ENCODE measurements around the gene LMBR1L. TPM values are rescaled to one million over a fixed set of nuclear protein-coding genes. Genes with fewer than 3 reads are reported as not detected.
A peak's percentile ranks its signal among the peaks of the same experiment; 100 is the strongest.
"Not testable (repeated sequence)": the region's sequence is repeated elsewhere in the genome, so short reads cannot be mapped to it uniquely, and the experiment has no call there.

LMBR1L gene
- total and polyA plus RNA-seq, 4 experiments from 2014 or later = 35.9 to 226 (median 134) TPM

GRCh38 chr12:49070971-49071370, 39.7 kb downstream of the LMBR1L start:
- intact Hi-C loops (cut with micrococcal nuclease) = loop anchor here (1.0 kb wide), 2 partner anchors 11 to 59 kb away; partner anchors contain the start of gene KMT2D
- no peaks in the 10 kb centered on the region for H3K9me3 Mint-ChIP-seq
- ChIA-PET CTCF (ENCODE audit: partially characterized antibody) (interaction anchor here (1.3 kb wide), 1 partner anchor 15 kb away, joined by 3 read pairs; no protein-coding TSS in a partner anchor), POLR2A (ENCODE audit: partially characterized antibody) (interaction anchor here (0.8 to 1.9 kb wide), 2 partner anchors 118 kb away, joined by 3 to 26 read pairs; partner anchors contain the start of gene TUBA1A)
- no peak for DNase-seq
- Histone ChIP-seq H3K9me3 (ENCODE audit: control insufficient read depth in 1 of 2, low read length in 2 of 2) (no peaks in the 10 kb centered on the region), H3K27ac (ENCODE audit: low read depth, low read length) (no peak overlapping the region), H3K36me3 (ENCODE audit: insufficient read depth, low read length) (no peaks in the 10 kb centered on the region), H3K4me3 (ENCODE audit: low read length in 2 of 2) (no peak overlapping the region), H3K27me3 (ENCODE audit: insufficient read depth, low read length) (no peaks in the 10 kb centered on the region), H3K4me1 (ENCODE audit: insufficient read depth, low read length) (peaks cover 13% of the 10 kb centered on the region)
- peaks cover 0 to 4% of the 10 kb centered on the region in 2 donors for H3K36me3 Mint-ChIP-seq
- no peak overlapping the region for H3K27ac Mint-ChIP-seq
- no peaks in the 10 kb centered on the region for H3K27me3 Mint-ChIP-seq
- peak overlapping the region in 1 of 8 donors; percentile 94 for H3K4me3 Mint-ChIP-seq
- peaks cover 8 to 18% (median 15%) of the 10 kb centered on the region in 4 donors for H3K4me1 Mint-ChIP-seq

GRCh38 chr12:49069507-49070346, 40.9 kb downstream of the LMBR1L start, which contains the start of gene RHEBL1:
Gene RHEBL1 (minus strand): TSS chr12:49069979. CDS start chr12:49069785, 194 bp downstream.
- H3K9me3 Mint-ChIP-seq = no peaks in the 10 kb centered on the region
- H3K27ac Mint-ChIP-seq = peak within 1 kb of the TSS; percentile 87 to 98 (median 94)
- Histone ChIP-seq H3K36me3 (ENCODE audit: insufficient read depth, low read length) (no peaks in the 10 kb centered on the region), H3K27me3 (ENCODE audit: insufficient read depth, low read length) (no peaks in the 10 kb centered on the region), H3K27ac (ENCODE audit: low read depth, low read length) (peak within 1 kb of the TSS; percentile 71), H3K9me3 (ENCODE audit: control insufficient read depth in 1 of 2, low read length in 2 of 2) (no peaks in the 10 kb centered on the region), H3K4me3 (ENCODE audit: low read length in 2 of 2) (peak within 1 kb of the TSS; percentile 69 to 77), H3K4me1 (ENCODE audit: insufficient read depth, low read length) (peaks cover 13% of the 10 kb centered on the region)
- H3K4me1 Mint-ChIP-seq = peaks cover 8 to 18% (median 15%) of the 10 kb centered on the region in 4 donors
- DNase-seq = peak; percentile 96 to 98 (median 97)
- peaks cover 4% of the 10 kb centered on the region in 2 donors for H3K36me3 Mint-ChIP-seq
- POLR2A ChIA-PET (ENCODE audit: partially characterized antibody) = interaction anchor here (0.5 to 2.2 kb wide), 17 partner anchors 10 to 195 kb away, joined by 3 to 40 read pairs (median 5); partner anchors contain the start of genes DHH, KMT2D, LMBR1L and TUBA1A
- peak within 1 kb of the TSS; percentile 92 to 99 (median 94) for H3K4me3 Mint-ChIP-seq
- H3K27me3 Mint-ChIP-seq = no peaks in the 10 kb centered on the region
- CTCF ChIA-PET (ENCODE audit: partially characterized antibody) = interaction anchor here (0.8 to 2.8 kb wide), 15 partner anchors 9 to 162 kb away, joined by 3 to 33 read pairs (median 4); partner anchors contain the start of genes DHH and KMT2D
- intact Hi-C loops (cut with micrococcal nuclease) = loop anchor here (1.0 kb wide), 3 partner anchors 9 to 61 kb away; partner anchors contain the start of gene KMT2D

GRCh38 chr12:49068879-49069506, 41.7 kb downstream of the LMBR1L start:
- no peaks in the 10 kb centered on the region for H3K27me3 Mint-ChIP-seq
- Histone ChIP-seq H3K4me1 (ENCODE audit: insufficient read depth, low read length) (peaks cover 13% of the 10 kb centered on the region), H3K36me3 (ENCODE audit: insufficient read depth, low read length) (no peaks in the 10 kb centered on the region), H3K9me3 (ENCODE audit: control insufficient read depth in 1 of 2, low read length in 2 of 2) (no peaks in the 10 kb centered on the region), H3K4me3 (ENCODE audit: low read length in 2 of 2) (peak overlapping the region; percentile 69 to 77), H3K27ac (ENCODE audit: low read depth, low read length) (peak overlapping the region; percentile 71), H3K27me3 (ENCODE audit: insufficient read depth, low read length) (no peaks in the 10 kb centered on the region)
- CTCF ChIA-PET (ENCODE audit: partially characterized antibody) = interaction anchor here (0.9 to 7.5 kb wide), 10 partner anchors 9 to 163 kb away, joined by 3 to 221 read pairs (median 4); partner anchors contain the start of genes DHH and KMT2D
- H3K9me3 Mint-ChIP-seq = no peaks in the 10 kb centered on the region
- H3K4me3 Mint-ChIP-seq = peak overlapping the region; percentile 92 to 99 (median 94)
- H3K4me1 Mint-ChIP-seq = peaks cover 9 to 21% (median 17%) of the 10 kb centered on the region in 4 donors
- DNase-seq = no peak
- POLR2A ChIA-PET (ENCODE audit: partially characterized antibody) = interaction anchor here (1.0 to 2.2 kb wide), 13 partner anchors 9 to 166 kb away, joined by 3 to 40 read pairs (median 8); partner anchors contain the start of genes DHH, KMT2D, LMBR1L and TUBA1A
- intact Hi-C loops (cut with micrococcal nuclease) = loop anchor here (1.0 kb wide), 1 partner anchor 19 kb away; no protein-coding TSS in a partner anchor
- peaks cover 4 to 5% of the 10 kb centered on the region in 2 donors for H3K36me3 Mint-ChIP-seq
- peak overlapping the region; percentile 87 to 98 (median 94) for H3K27ac Mint-ChIP-seq

- peaks cover 19% of the 10 kb centered on the region for H3K4me1 ChIP-seq (ENCODE audit: insufficient read depth, low read length)
- Mint-ChIP-seq H3K4me3 (peak overlapping the region in 1 of 8 donors; percentile 56), H3K27me3 (no peaks in the 10 kb centered on the region), H3K36me3 (peaks cover 4 to 9% of the 10 kb centered on the region in 2 donors), H3K4me1 (peaks cover 16 to 29% (median 25%) of the 10 kb centered on the region in 4 donors), H3K27ac (peak overlapping the region in 1 of 7 donors; percentile 41), H3K9me3 (no peaks in the 10 kb centered on the region)
- no peak overlapping the region for H3K4me3 ChIP-seq (ENCODE audit: low read length in 2 of 2)
- no peaks in the 10 kb centered on the region for H3K36me3 ChIP-seq (ENCODE audit: insufficient read depth, low read length)
- H3K27ac ChIP-seq (ENCODE audit: low read depth, low read length) = no peak overlapping the region
- POLR2A ChIA-PET (ENCODE audit: partially characterized antibody) = interaction anchor here (0.5 to 2.6 kb wide), 5 partner anchors 13 to 158 kb away, joined by 3 to 9 read pairs (median 4); partner anchors contain the start of gene TUBA1A
- H3K27me3 ChIP-seq (ENCODE audit: insufficient read depth, low read length) = no peaks in the 10 kb centered on the region
- intact Hi-C loops (cut with micrococcal nuclease) = no loop called here
- H3K9me3 ChIP-seq (ENCODE audit: control insufficient read depth in 1 of 2, low read length in 2 of 2) = no peaks in the 10 kb centered on the region
- CTCF ChIA-PET (ENCODE audit: partially characterized antibody) = interaction anchor here (0.6 to 7.5 kb wide), 8 partner anchors 11 to 169 kb away, joined by 4 to 221 read pairs (median 14); partner anchors contain the start of gene DHH
- DNase-seq = no peak
These were observed 44.5 kb downstream of the LMBR1L start for GRCh38 chr12:49066120-49066519.

- ChIA-PET POLR2A (ENCODE audit: partially characterized antibody) (interaction anchor here (0.6 to 2.6 kb wide), 12 partner anchors 11 to 295 kb away, joined by 3 to 12 read pairs (median 7); partner anchors contain the start of genes DHH, LMBR1L, TUBA1A and TUBA1B), CTCF (ENCODE audit: partially characterized antibody) (interaction anchor here (0.7 to 7.5 kb wide), 25 partner anchors 9 to 555 kb away, joined by 3 to 221 read pairs (median 6); partner anchors contain the start of genes DHH, LMBR1L, TUBA1A and TUBA1B)
- Histone ChIP-seq H3K4me3 (ENCODE audit: low read length in 2 of 2) (no peak overlapping the region), H3K27ac (ENCODE audit: low read depth, low read length) (no peak overlapping the region), H3K4me1 (ENCODE audit: insufficient read depth, low read length) (peaks cover 17% of the 10 kb centered on the region), H3K36me3 (ENCODE audit: insufficient read depth, low read length) (no peaks in the 10 kb centered on the region), H3K27me3 (ENCODE audit: insufficient read depth, low read length) (no peaks in the 10 kb centered on the region), H3K9me3 (ENCODE audit: control insufficient read depth in 1 of 2, low read length in 2 of 2) (no peaks in the 10 kb centered on the region)
- DNase-seq = no peak
- intact Hi-C loops (cut with micrococcal nuclease) = loop anchor here (1.0 to 5.0 kb wide), 5 partner anchors 24 to 171 kb away; partner anchors contain the start of gene DDN
- Mint-ChIP-seq H3K36me3 (peaks cover 4 to 13% of the 10 kb centered on the region in 2 donors), H3K27me3 (no peaks in the 10 kb centered on the region), H3K27ac (peak overlapping the region in 2 of 7 donors; percentile 13 to 50), H3K9me3 (peaks cover 0 to 1% (median 0%) of the 10 kb centered on the region in 8 donors), H3K4me3 (no peak overlapping the region), H3K4me1 (peaks cover 14 to 30% (median 22%) of the 10 kb centered on the region in 4 donors)
These were observed 45.9 kb downstream of the LMBR1L start for GRCh38 chr12:49064767-49065152.

GRCh38 chr12:49061916-49062315, 48.7 kb downstream of the LMBR1L start:
- POLR2A ChIA-PET (ENCODE audit: partially characterized antibody); H3K27me3 Mint-ChIP-seq; H3K9me3 ChIP-seq (ENCODE audit: control insufficient read depth in 1 of 2, low read length in 2 of 2); DNase-seq; H3K27ac ChIP-seq (ENCODE audit: low read depth, low read length); H3K36me3 ChIP-seq (ENCODE audit: insufficient read depth, low read length); H3K4me3 ChIP-seq (ENCODE audit: low read length in 2 of 2); H3K27me3 ChIP-seq (ENCODE audit: insufficient read depth, low read length); H3K9me3 Mint-ChIP-seq: not testable (repeated sequence)
- CTCF ChIA-PET (ENCODE audit: partially characterized antibody) = interaction anchor here (2.6 to 7.5 kb wide), 4 partner anchors 12 to 174 kb away, joined by 14 to 221 read pairs (median 20); partner anchors contain the start of gene DHH
- Mint-ChIP-seq H3K4me1 (peaks cover 28 to 46% (median 35%) of the 10 kb centered on the region in 4 donors), H3K4me3 (peak overlapping the region in 4 of 8 donors; percentile 25 to 69 (median 43)), H3K36me3 (peaks cover 4 to 17% of the 10 kb centered on the region in 2 donors), H3K27ac (peak overlapping the region in 1 of 7 donors; percentile 98)
- intact Hi-C loops (cut with micrococcal nuclease) = loop anchor here (2.0 to 5.0 kb wide), 2 partner anchors 65 to 69 kb away; partner anchors contain the start of genes DDN and TUBA1B
- H3K4me1 ChIP-seq (ENCODE audit: insufficient read depth, low read length) = peaks cover 32% of the 10 kb centered on the region
